GM12875 (cell line): ENCODE results near the gene ICAM4.
A peak's percentile ranks its signal among the peaks of the same experiment; 100 is the strongest.

Experiments
- H3K4me3 ChIP-seq: one replicate; pipeline ENCODE4 v1.5.1; 2011; ENCODE audit warnings: low read depth, low read length, control low read depth
- TF ChIP-seq, protein P1 (sequence below): IDR thresholded peaks from 2 replicates; pipeline ENCODE4 v1.5.1; 2011; ENCODE audit warnings: low read depth, mild to moderate bottlenecking, control low read depth, inconsistent platforms, low read length, moderate library complexity, borderline replicate concordance; ENCODE audit not compliant: insufficient read depth

ICAM4 gene

DNA sequence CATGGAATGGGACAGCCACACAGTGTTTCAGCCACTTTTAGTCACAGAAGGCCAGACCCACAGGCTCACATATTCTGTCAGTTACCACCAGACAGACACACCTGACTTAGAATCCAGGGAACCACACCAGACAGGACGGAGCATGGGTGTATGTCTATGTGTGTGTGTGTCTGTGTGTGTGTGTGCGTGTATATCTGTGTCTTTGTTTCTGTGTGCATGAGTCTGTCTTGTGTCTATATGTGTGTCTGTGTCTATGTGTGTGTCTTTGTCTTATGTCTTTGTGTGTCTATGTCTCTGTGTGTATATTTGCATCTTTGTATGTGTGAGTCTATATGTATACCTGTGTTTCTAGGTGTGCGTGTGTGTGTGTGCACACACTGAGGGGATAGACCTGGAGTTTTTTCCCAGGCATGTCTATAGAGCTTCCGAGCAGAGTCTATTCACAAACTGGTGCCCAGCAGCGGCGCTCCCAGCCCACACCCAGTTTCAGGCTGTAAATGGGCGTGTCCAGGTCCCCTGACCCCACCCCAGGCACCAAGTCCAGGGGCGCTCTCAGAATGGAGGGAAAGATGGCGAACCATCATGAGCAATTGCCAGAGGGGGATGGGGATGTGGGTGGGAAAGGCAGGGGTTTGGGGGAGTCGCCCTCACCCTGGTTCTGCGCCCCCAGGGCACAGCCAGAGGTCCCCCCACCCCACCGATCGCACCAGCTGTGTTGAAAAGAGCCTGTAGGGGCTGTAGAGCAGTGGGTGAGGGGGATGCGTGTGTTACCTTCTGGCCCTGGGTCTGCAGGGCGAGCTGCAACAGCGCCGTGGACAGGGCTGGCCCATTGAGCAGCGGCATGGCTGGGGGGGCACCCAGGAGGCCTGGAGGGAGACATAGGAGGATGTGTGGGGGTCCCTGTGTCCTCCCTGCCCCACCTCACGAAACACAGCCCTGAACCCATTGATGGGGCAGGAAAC is 35.4 kb downstream of the ICAM4 start:
- TF ChIP-seq, protein P1, sequence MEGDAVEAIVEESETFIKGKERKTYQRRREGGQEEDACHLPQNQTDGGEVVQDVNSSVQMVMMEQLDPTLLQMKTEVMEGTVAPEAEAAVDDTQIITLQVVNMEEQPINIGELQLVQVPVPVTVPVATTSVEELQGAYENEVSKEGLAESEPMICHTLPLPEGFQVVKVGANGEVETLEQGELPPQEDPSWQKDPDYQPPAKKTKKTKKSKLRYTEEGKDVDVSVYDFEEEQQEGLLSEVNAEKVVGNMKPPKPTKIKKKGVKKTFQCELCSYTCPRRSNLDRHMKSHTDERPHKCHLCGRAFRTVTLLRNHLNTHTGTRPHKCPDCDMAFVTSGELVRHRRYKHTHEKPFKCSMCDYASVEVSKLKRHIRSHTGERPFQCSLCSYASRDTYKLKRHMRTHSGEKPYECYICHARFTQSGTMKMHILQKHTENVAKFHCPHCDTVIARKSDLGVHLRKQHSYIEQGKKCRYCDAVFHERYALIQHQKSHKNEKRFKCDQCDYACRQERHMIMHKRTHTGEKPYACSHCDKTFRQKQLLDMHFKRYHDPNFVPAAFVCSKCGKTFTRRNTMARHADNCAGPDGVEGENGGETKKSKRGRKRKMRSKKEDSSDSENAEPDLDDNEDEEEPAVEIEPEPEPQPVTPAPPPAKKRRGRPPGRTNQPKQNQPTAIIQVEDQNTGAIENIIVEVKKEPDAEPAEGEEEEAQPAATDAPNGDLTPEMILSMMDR: no peak
- no peak overlapping the region for H3K4me3 ChIP-seq

DNA sequence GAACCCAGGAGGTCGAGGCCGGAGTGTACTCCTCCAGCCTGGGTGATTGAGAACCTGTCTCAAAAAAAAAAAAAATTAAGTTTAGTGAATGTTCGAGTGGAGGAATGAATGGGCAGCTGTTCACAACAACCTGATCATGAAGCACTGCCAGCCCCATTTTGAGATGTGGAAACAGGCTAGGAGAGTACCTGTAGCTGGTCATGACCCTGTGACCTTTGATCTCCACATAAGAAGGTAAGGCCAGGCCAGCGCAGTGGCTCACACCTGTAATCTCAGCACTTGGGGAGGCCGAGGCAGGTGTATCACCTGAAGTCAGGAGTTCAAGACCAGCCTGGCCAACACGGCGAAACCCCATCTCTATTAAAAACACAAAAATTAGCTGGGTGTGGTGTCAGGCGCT is 39.0 kb downstream of the ICAM4 start:
- TF ChIP-seq, protein P1: no peak
- no peak overlapping the region for H3K4me3 ChIP-seq

DNA sequence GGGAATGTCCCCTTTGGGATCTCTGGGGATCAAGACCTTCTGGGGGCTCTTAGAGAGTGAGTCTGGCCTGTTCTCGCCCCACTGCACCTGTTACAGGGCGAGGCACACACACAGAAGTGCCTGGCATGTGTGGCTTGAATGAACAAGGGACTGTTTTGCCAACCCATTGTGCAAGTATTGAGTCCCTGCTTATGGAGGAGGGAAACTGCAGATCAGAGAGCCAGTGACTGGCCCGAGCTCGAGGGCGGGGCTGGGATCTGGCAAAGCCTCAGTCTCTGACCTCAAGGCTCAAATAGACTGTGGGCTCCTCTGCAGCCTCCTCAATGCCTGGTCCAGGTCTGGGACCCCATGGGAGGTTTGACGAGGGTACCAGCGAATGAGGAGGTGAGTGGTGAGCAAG is 41.0 kb downstream of the ICAM4 start:
- TF ChIP-seq, protein P1: no peak

DNA sequence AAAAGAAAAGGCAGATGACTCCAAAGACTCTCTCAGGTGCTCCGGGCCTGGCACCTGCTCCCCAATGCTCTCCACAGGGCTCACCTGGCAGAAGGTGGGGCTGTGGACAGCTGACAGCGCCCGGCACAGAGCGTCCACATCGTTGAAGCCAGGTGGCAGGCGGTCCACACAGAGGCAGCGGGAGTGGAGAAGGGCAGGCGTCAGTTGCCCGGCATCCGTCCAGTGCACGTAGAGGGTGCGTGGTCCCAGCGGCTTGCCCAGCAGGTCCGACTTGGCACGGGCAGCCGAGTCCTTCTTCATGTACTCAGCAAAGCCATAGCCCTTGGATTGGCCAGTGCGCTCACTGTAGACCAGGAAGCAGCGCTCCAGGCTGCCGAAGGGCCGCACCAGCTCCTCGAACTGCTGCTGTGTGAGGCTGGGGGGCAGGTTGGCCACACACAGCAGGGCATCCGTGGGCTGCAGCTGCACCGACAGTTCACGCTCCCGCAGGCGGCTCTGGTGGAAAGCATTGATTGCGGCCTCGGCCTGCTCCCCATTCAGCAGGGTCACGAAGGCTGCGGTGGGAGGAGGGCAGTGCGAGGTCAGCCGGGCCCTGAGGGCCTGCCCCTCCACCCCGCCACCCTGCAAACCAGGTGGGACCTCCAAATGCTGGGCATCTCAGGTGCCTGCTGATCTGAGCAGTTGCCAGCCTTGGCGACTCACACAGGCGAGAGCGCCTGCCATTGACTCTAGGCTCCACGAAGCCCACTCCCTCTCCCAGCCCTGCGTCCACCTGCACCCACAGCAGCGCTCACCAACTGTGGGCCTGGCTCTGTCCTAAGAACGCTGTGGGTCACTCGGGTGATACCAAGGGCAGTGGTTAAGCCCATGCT is 42.0 kb downstream of the ICAM4 start:
- no peak overlapping the region for H3K4me3 ChIP-seq
- TF ChIP-seq, protein P1: no peak

More for the DNA sequence above, 41.0 kb downstream of the ICAM4 start:
- no peak overlapping the region for H3K4me3 ChIP-seq

DNA sequence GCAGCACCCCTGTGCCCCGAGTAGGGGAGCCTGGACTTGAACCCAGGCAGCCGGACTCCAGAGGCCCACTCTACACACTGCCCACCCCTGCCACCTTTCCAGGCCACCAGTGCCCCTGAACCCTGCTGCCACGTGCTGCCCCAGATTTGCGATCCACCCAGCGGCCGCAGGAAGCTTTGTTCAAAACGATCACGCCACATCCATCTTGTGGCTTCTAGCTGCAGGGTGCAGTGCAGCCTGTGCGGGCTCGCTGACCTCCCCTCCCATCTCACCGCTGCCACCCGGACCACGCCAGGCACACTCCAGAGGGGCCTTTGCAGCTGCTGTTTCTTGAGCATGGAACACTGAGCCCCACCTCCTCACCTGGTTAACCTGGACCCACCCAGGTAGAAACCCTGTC is 42.8 kb downstream of the ICAM4 start:
- TF ChIP-seq, protein P1: no peak
- H3K4me3 ChIP-seq: no peak overlapping the region

DNA sequence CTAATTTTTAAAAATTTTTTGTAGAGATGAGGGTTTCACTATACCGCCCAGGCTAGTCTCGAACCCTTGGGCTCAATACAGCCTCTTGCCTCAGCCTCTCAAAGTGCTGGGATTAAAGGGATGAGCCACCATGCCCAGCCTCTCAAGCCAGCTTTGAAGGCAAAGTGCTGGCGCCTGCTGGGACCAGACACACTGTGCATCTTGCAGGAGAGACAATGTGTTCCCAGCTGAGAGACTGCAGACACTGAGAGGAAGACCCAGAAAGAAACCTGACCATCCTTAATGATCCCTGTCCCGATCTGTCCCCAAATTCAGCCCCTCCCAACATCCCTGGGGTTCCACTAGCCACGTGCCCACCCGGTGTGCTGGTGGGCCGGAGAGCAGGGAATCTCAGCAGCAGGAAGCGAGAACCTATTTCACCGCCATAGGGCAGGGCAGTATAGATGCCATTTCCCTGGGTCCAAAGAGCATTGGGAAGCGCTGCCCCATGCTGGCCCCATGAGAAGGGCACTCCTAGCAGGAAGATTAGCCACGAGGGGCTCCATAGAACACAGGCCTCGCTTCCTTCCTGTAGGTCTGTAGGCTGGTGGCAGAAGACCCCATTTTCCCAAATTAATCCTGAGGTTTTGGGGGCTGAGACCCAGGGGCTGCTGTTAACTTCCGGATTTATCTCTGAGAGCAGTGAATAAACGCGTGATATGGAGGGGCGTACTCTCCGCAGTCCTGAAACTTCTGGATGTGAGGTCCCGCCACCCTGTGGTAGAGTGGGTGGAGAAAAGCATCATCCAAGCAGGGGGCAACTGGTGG is 45.6 kb downstream of the ICAM4 start:
- peak overlapping the region; percentile 64 for H3K4me3 ChIP-seq
- TF ChIP-seq, protein P1: no peak
